Neuronal stem cell (in vitro differentiated cells): ENCODE results near the gene CTPS1.
A peak's percentile ranks its signal among the peaks of the same experiment; 100 is the strongest.

ENCODE experiments used
- DNase-seq: peaks from one replicate; pipeline ENCODE4 v3.0.0-alpha.2; 2013; ENCODE audit warnings: low spot score
- H2AFZ ChIP-seq: one replicate; pipeline ENCODE4 v1.6.1; 2013; ENCODE audit warnings: mild to moderate bottlenecking, low read length, inconsistent platforms
- H2AK5ac ChIP-seq: 2 replicates; pipeline ENCODE4 v1.6.1; 2013; ENCODE audit warnings: low read depth, mild to moderate bottlenecking, inconsistent platforms, low read length, moderate library complexity, mixed read lengths
- H2BK120ac ChIP-seq: 2 replicates; pipeline ENCODE4 v1.6.1; 2013; ENCODE audit warnings: low read depth, mild to moderate bottlenecking, inconsistent platforms, low read length, moderate library complexity, mixed read lengths
- H2BK12ac ChIP-seq: one replicate; pipeline ENCODE4 v1.6.1; 2013; ENCODE audit warnings: low read length, inconsistent platforms
- H2BK15ac ChIP-seq: 2 replicates; pipeline ENCODE4 v1.6.1; 2013; ENCODE audit warnings: mild to moderate bottlenecking, low read length, inconsistent platforms, mixed read lengths
- H2BK5ac ChIP-seq: one replicate; pipeline ENCODE4 v1.6.1; 2013; ENCODE audit warnings: inconsistent platforms, mild to moderate bottlenecking, low read length, moderate library complexity
- H3K14ac ChIP-seq: one replicate; pipeline ENCODE4 v1.6.1; 2013; ENCODE audit warnings: low read length, inconsistent platforms
- H3K18ac ChIP-seq: 2 replicates; pipeline ENCODE4 v1.6.1; 2013; ENCODE audit warnings: low read length, inconsistent platforms
- H3K23ac ChIP-seq: 2 replicates; pipeline ENCODE4 v1.6.1; 2013; ENCODE audit warnings: low read depth, mild to moderate bottlenecking, mixed read lengths, low read length, inconsistent platforms; ENCODE audit not compliant: poor library complexity
- H3K27ac ChIP-seq: replicated peaks from 3 replicates; pipeline ENCODE4 v1.5.1; 2013; ENCODE audit warnings: low read length, inconsistent platforms
- H3K27me3 ChIP-seq, 3 experiments: 2 replicates each; pipeline ENCODE4 v1.6.1; 2013; ENCODE audit warnings: low read length in 3 of 3, mild to moderate bottlenecking in 2 of 3, inconsistent platforms in 1 of 3, low read depth in 1 of 3, mixed read lengths in 1 of 3, moderate library complexity in 1 of 3; ENCODE audit not compliant: control insufficient read depth in 3 of 3, insufficient read depth in 3 of 3
- H3K36me3 ChIP-seq, 2 donors: replicated peaks in 1 of 2; 2 replicates each; pipeline ENCODE4 v1.6.1; 2013; ENCODE audit warnings: low read length in 2 of 2; ENCODE audit not compliant: control insufficient read depth in 2 of 2, insufficient read depth in 2 of 2
- H3K4ac ChIP-seq: 2 replicates; pipeline ENCODE4 v1.6.1; 2013; ENCODE audit warnings: inconsistent platforms, mild to moderate bottlenecking, low read length, moderate library complexity
- H3K4me1 ChIP-seq, 2 donors: 1 replicate in 1 of 2; 2 replicates in 1 of 2; pipeline ENCODE4 v1.6.1; 2013; ENCODE audit warnings: low read length in 2 of 2, low read depth in 1 of 2; ENCODE audit not compliant: control insufficient read depth in 2 of 2, insufficient read depth in 1 of 2
- H3K4me2 ChIP-seq: one replicate; pipeline ENCODE4 v1.6.1; 2013; ENCODE audit warnings: mild to moderate bottlenecking, low read length, inconsistent platforms; ENCODE audit not compliant: insufficient read depth, poor library complexity, severe bottlenecking
- H3K4me3 ChIP-seq, 2 donors: 2 replicates each; pipeline ENCODE4 v1.5.1; 2013; ENCODE audit warnings: low read length in 2 of 2, mild to moderate bottlenecking in 2 of 2, inconsistent platforms in 1 of 2, moderate library complexity in 1 of 2
- H3K79me1 ChIP-seq: one replicate; pipeline ENCODE4 v1.6.1; 2013; ENCODE audit warnings: low read depth, mild to moderate bottlenecking, inconsistent platforms, low read length, moderate library complexity
- H3K9ac ChIP-seq: one replicate; pipeline ENCODE4 v1.6.1; 2013; ENCODE audit warnings: mild to moderate bottlenecking, low read depth, low read length, inconsistent platforms; ENCODE audit not compliant: poor library complexity
- H3K9me3 ChIP-seq, 2 donors: replicated peaks in 1 of 2; 2 replicates each; pipeline versions ENCODE3 to v1.6.1; 2013; ENCODE audit warnings: low read length in 2 of 2, mild to moderate bottlenecking in 2 of 2, inconsistent platforms in 1 of 2, low read depth in 1 of 2, mixed read lengths in 1 of 2, moderate library complexity in 1 of 2; ENCODE audit not compliant: control insufficient read depth in 2 of 2, insufficient read depth in 1 of 2
- H4K8ac ChIP-seq: one replicate; pipeline ENCODE4 v1.6.1; 2013; ENCODE audit warnings: low read depth, mild to moderate bottlenecking, inconsistent platforms, low read length, moderate library complexity
- H4K91ac ChIP-seq: one replicate; pipeline ENCODE4 v1.6.1; 2013; ENCODE audit warnings: low read length, low read depth, mild to moderate bottlenecking, inconsistent platforms; ENCODE audit not compliant: poor library complexity
- WGBS, 2 donors: extraction: QIAGEN DNeasy Blood & Tissue Kit; methylation state at CpG; one replicate each; pipeline ENCODE4 v1.1.7; 2013; ENCODE audit warnings: missing lambda C conversion rate in 2 of 2, mixed read lengths in 1 of 2; ENCODE audit not compliant: insufficient read length in 2 of 2, insufficient replicate concordance in 1 of 2; ENCODE audit errors: extremely low coverage in 2 of 2; 5-methylcytosine and 5-hydroxymethylcytosine counted together

The CTPS1 gene

GRCh38 chr1:41019353-41019745 is 39.9 kb downstream of the CTPS1 start:
- no CpG with 5 or more reads among the region's 2 CpGs for WGBS, 2 donors
- Histone ChIP-seq H2AK5ac (no peak overlapping the region), H2BK12ac (no peak overlapping the region), H4K8ac (no peak overlapping the region), H3K27ac (no peak overlapping the region), H3K27me3 (no peaks in the 10 kb centered on the region), H3K9me3 (no peaks in the 10 kb centered on the region), H3K4me1 (peaks cover 0 to 9% of the 10 kb centered on the region in 2 donors), H3K4me3 (no peak overlapping the region), H4K91ac (no peak overlapping the region), H3K14ac (no peak overlapping the region), H3K79me1 (no peaks in the 10 kb centered on the region), H3K9ac (no peak overlapping the region), H3K36me3 (peaks cover 12 to 53% of the 10 kb centered on the region in 2 donors), H3K23ac (no peak overlapping the region), H2BK5ac (no peak overlapping the region), H2AFZ (no peak overlapping the region), H2BK120ac (no peak overlapping the region), H2BK15ac (no peak overlapping the region), H3K4ac (no peak overlapping the region), H3K18ac (no peak overlapping the region), H3K4me2 (no peak overlapping the region)
- DNase-seq, result no peak

- no peak for DNase-seq
- WGBS, 2 donors, result no CpG with 5 or more reads among the region's 17 CpGs
- no peak overlapping the region for H3K27ac ChIP-seq
- no peak overlapping the region for H3K9ac ChIP-seq
- H3K18ac ChIP-seq, result no peak overlapping the region
- no peaks in the 10 kb centered on the region for H3K27me3 ChIP-seq
- H3K14ac ChIP-seq, result no peak overlapping the region
- H3K9me3 ChIP-seq, result no peaks in the 10 kb centered on the region
- H2BK15ac ChIP-seq, result no peak overlapping the region
- H2BK120ac ChIP-seq, result no peak overlapping the region
- H2AK5ac ChIP-seq, result no peak overlapping the region
- H3K36me3 ChIP-seq, result peaks cover 12 to 48% of the 10 kb centered on the region in 2 donors
- H3K23ac ChIP-seq, result peak overlapping the region; percentile 66
- H3K4me3 ChIP-seq, result no peak overlapping the region
- H3K4me1 ChIP-seq, result peaks cover 1 to 11% of the 10 kb centered on the region in 2 donors
- H2BK12ac ChIP-seq, result no peak overlapping the region
- H3K79me1 ChIP-seq, result no peaks in the 10 kb centered on the region
- no peak overlapping the region for H3K4ac ChIP-seq
- no peak overlapping the region for H2AFZ ChIP-seq
- no peak overlapping the region for H4K8ac ChIP-seq
- no peak overlapping the region for H4K91ac ChIP-seq
- no peak overlapping the region for H2BK5ac ChIP-seq
- H3K4me2 ChIP-seq, result no peak overlapping the region
Measured at GRCh38 chr1:41020109-41020576, 40.6 kb downstream of the CTPS1 start.

- no peak for DNase-seq
- Histone ChIP-seq H3K9me3 (no peaks in the 10 kb centered on the region), H2BK5ac (peak overlapping the region; percentile 3), H3K4me1 (peaks cover 3 to 13% of the 10 kb centered on the region in 2 donors), H2AFZ (no peak overlapping the region), H3K14ac (no peak overlapping the region), H3K4me3 (no peak overlapping the region), H3K79me1 (no peaks in the 10 kb centered on the region), H3K4ac (no peak overlapping the region), H4K91ac (no peak overlapping the region), H4K8ac (no peak overlapping the region), H3K18ac (no peak overlapping the region), H3K27ac (no peak overlapping the region), H3K27me3 (no peaks in the 10 kb centered on the region), H2BK120ac (no peak overlapping the region), H3K9ac (no peak overlapping the region), H3K4me2 (no peak overlapping the region), H2AK5ac (no peak overlapping the region), H2BK12ac (no peak overlapping the region), H3K23ac (no peak overlapping the region), H2BK15ac (no peak overlapping the region), H3K36me3 (peaks cover 12 to 46% of the 10 kb centered on the region in 2 donors)
- no CpG with 5 or more reads among the region's 3 CpGs for WGBS, 2 donors
Measured at GRCh38 chr1:41020654-41021053, 41.2 kb downstream of the CTPS1 start.

- Histone ChIP-seq H3K36me3 (peaks cover 14 to 47% of the 10 kb centered on the region in 2 donors), H3K79me1 (no peaks in the 10 kb centered on the region), H3K9ac (no peak within 1 kb of the TSS), H2BK12ac (no peak within 1 kb of the TSS), H2AFZ (no peak within 1 kb of the TSS), H2BK5ac (peak within 1 kb of the TSS; percentile 3), H3K4me1 (peaks cover 3 to 13% of the 10 kb centered on the region in 2 donors), H3K23ac (peak within 1 kb of the TSS; percentile 3), H2BK15ac (no peak within 1 kb of the TSS), H3K14ac (no peak within 1 kb of the TSS), H3K4ac (no peak within 1 kb of the TSS), H3K4me3 (no peak within 1 kb of the TSS), H2BK120ac (no peak within 1 kb of the TSS), H3K27me3 (no peaks in the 10 kb centered on the region), H4K91ac (no peak within 1 kb of the TSS), H4K8ac (no peak within 1 kb of the TSS), H2AK5ac (no peak within 1 kb of the TSS), H3K18ac (peak within 1 kb of the TSS; percentile 61), H3K9me3 (no peaks in the 10 kb centered on the region), H3K27ac (no peak within 1 kb of the TSS), H3K4me2 (no peak within 1 kb of the TSS)
- no peak for DNase-seq
- no CpG with 5 or more reads among the region's 12 CpGs for WGBS, 2 donors
Measured at GRCh38 chr1:41021526-41022308, 42.2 kb downstream of the CTPS1 start, which contains the start of gene SLFNL1. TSS of gene SLFNL1 (minus strand) at chr1:41021725. CDS start at chr1:41020660, 1,065 bp downstream.
